DMS153 treated with DMSO at 0.1 percent for 48 hours (cell line): ENCODE results near the gene SEMA3B.
"Not testable (repeated sequence)": the region's sequence is repeated elsewhere in the genome, so short reads cannot be mapped to it uniquely, and the experiment has no call there.

ENCODE experiments used
- DNase-seq: peaks from one replicate; lab custom pipeline; 2025; ENCODE audit not compliant: unreplicated experiment; lab: John Stamatoyannopoulos, UW

SEMA3B gene

GRCh38 chr3:50237754-50238548 is 31.0 kb upstream of the SEMA3B start:
- DNase-seq, result peak; percentile 23

GRCh38 chr3:50238549-50239026 is 30.4 kb upstream of the SEMA3B start:
- DNase-seq, result no peak

- DNase-seq, result no peak
Measured at GRCh38 chr3:50239649-50240048, 29.3 kb upstream of the SEMA3B start.

GRCh38 chr3:50241163-50241562 is 27.8 kb upstream of the SEMA3B start:
- DNase-seq, result no peak

DNA sequence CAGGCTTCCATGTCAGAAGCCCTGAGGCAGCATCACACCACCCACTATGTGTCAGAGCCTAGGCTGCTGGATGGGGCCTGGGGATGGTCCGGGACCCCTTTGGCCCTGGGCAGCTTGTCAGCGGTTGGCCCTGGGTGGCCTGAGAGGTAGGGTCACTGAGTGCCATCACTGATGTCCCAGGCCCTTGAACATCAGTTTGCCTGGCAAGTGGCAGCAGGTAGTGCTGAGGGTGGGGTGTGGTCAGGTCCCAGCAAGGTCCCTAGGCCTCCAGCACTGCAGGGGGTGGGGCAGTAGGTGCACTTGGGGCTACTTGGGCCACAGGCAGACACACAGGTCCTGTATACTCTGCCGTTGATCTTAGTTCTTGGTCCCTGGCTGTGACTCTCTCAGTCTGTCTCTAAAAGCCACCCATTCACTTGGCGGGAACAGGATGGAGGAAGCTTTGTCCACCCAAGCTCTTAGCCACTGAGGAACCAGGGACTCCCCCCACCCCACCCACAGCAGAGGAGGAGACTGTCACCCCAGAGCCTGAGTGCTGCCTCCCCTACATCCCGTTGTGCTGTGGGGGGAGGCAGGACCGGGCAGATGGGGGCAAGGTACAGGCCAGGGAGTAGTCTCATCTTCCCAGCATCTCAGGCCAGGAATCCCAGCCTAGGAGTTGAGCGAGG is 27.1 kb upstream of the SEMA3B start:
- no peak for DNase-seq

DNA sequence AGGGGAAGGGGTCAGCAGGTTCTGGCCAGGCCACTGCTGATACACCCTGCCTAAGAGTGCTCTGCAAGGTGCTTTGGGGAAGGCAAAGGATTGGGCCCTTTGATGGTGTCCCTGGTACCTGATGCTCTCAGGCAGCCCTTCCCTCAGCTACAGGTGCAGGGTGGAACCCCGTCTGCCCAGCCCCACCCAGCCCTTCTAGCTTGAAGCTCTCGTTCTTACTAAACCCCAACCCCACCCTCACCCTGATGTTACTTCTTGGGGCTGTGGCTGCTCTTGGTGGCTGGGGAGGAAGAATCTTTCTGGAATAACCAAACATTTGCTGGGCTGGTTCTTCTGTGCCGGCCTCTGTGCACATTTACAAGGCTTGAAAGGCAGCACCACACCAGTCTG is 26.6 kb upstream of the SEMA3B start:
- DNase-seq, result no peak

GRCh38 chr3:50242851-50243542 is 25.9 kb upstream of the SEMA3B start:
- no peak for DNase-seq

GRCh38 chr3:50243543-50243895 is 25.4 kb upstream of the SEMA3B start:
- no peak for DNase-seq

DNA sequence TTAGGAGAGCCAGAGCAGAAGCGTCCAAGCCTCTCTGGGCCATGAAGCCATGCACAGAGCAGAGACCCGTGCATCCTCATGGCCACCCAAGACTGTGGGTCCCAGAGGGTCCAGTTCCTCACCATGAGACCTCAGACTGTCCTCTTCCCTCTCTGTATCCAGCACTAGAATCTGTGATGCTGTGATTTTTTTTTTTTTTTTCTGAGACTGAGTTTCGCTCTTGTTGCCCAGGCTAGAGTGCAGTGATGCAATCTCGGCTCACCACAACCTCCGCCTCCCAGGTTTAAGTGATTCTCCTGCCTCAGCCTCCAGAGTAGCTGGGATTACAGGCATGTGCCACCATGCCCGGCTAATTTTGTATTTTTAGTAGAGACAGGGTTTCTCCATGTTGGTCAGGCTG is 24.1 kb upstream of the SEMA3B start:
- DNase-seq, result not testable (repeated sequence)

- no peak for DNase-seq
Measured at GRCh38 chr3:50245251-50245745, 23.6 kb upstream of the SEMA3B start.

DNA sequence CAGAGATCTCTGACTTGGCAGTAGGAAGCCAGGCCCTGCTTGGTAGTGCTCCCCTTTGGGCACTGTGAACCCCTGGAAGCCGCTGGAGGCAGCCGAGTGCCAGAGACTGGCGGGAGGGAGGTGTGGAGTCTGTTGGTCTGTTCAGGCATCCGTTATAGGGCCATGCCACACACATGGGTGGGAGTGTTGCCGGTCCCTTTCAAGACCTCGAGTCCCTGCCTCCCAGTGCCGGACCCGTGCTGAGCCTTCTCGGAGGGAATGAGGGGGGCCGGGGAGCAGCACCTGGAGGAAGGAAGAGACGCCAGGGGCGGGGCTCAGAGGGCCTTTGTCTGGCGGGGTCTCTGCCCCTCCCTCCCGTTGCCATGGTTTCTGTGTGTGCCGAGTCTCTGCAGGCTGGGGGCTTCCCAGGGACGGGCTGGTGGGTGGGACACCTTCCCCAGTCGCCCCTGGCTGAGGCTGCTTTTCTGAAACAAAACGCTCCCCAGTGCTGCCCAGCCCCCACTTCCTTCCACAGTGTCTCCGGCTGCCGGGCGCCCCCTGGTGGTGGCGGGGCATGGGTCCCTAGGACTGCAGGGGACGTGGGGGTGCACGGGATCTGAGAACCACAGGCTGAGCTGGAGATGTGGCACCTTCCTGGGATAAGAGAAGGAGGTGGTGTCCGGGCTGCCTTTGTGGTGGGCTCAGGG is 23.0 kb upstream of the SEMA3B start:
- DNase-seq, result peak; percentile 24

GRCh38 chr3:50246517-50246954 is 22.4 kb upstream of the SEMA3B start:
- no peak for DNase-seq

DNA sequence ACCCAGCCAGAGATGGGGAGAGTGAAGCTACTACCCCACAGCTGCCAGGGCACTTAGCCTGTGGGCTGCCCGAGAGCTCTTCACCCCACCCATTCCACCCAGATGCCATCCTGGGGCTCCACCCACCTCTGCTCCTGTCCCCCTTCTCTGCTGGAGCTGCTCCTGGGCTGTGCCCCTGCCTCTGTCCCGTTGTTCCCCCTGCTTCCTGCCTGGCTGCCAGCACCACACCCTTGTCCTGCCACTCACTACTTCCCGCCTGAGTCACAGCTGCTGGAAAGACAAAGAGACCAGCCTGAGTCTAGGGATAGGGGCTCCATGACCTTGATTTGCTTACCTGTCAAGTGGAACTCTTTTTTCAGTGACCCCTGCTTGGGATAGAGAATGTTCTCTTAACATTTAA is 20.6 kb upstream of the SEMA3B start:
- DNase-seq, result no peak

DNA sequence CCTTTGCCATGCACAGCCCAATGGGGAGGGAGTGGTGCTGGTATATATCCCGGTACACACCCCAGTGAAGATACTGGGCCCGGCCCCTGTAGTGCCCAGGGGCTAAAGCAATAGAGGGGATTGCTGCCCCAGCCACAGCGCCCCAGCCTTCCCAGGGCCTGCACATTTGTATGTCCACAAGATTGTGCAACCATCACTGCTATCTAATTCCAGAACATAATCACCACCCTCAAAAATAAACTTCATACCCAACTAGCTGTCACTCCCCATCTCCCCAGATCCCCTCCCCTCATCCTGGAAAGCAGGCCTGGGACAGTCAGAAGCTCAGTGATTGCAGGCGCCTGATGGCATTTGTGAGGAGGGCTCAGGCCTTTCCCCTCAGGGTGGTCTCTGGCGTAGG is 19.5 kb upstream of the SEMA3B start:
- DNase-seq, result no peak

- DNase-seq, result no peak
Measured at GRCh38 chr3:50250514-50250913, 18.4 kb upstream of the SEMA3B start.

GRCh38 chr3:50251220-50251619 is 17.7 kb upstream of the SEMA3B start:
- no peak for DNase-seq

GRCh38 chr3:50254577-50255250 is 14.2 kb upstream of the SEMA3B start:
- DNase-seq, result no peak

DNA sequence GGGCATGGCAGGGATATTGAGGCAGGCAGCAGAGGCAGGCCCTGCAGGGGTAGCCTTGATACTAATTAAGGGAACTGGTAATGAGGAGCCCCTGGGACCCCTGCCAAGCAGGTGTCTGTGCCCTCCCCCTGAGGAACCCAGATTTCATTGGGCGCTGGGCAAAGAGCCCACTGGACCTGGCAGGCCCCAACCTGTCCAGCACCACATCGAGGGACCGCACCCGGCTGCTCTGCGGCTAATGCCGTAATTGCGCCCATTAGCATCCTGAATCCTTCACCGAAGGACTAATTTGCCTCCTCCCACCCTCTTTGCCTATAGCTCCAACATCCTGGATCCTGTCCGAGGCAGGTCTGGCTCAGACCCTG is 13.7 kb upstream of the SEMA3B start:
- no peak for DNase-seq

DNA sequence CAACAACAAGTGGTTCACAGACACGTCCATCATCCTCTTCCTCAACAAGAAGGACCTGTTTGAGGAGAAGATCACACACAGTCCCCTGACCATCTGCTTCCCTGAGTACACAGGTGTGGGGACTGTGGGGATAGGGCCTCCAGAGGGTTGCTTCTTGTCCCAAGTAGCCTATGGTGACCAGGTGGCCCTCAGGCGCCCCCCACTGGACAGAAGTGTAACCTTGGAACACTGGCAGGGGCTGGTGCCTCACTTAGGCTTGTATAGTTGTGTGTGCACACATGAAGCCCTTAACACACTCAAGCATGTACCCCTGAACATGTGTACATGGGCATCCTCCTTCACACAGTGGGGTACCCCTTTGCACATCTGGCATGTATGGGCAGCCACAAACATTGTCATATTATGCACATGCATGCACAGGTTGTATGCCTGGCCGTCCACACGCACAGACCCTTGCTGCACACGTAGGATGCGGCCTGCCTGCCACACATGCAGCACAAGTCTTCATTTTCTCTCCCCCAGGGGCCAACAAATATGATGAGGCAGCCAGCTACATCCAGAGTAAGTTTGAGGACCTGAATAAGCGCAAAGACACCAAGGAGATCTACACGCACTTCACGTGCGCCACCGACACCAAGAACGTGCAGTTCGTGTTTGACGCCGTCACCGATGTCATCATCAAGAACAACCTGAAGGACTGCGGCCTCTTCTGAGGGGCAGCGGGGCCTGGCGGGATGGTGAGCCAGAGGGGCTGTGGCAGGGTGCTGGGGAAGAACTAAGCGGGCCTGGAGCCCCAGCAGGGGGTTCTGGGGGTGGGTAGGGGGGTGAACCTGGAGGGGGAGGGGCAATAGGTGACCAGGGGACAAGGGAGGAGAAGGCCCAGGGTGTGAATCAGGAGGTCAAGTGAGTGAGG is 11.7 kb upstream of the SEMA3B start:
- DNase-seq, result no peak
